Measurements from ENCODE around the gene ZBTB20. TPM values are rescaled to one million over a fixed set of nuclear protein-coding genes. Genes with fewer than 3 reads are reported as not detected.

The ZBTB20 gene
- polyA plus RNA-seq, 1 of the 3 experiments (the other 2 are of a cell fraction): 0.43 TPM

DNA sequence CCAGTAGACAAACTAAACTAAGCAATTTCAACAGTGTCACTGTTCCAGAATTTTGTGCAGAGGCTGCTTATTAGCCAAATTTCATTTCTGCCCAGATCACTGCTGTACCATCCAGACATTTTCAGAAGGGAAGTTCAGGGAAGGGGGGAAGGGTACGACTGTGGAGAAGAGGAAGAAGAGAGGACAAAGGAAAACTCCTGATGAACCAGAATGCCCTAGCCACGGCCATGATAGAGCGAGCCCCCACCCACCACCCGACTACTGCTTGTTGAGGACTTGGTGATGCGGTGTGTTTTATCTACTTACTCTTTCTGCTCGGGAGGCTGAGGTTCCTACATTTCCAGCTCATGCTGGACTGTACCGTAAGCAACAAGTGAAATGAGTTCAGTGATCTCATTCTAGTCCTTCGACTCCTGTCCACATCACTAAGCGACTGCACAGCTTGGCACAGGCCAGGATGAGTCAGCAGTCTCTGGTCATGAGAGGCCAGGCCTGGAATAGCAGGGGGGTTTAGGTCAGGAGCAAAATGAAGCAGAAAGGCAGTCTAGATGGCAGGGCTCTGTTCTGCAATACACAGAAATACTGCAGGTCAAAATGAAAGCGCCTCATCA lies 522.4 kb downstream of the ZBTB20 start (continued):
- TF ChIP-seq MEF2A (IDR thresholded peaks at IDR 0.05; ENCODE audit: borderline replicate concordance, low read depth) (no peak), RXRA (IDR thresholded peaks at IDR 0.05; ENCODE audit: borderline replicate concordance, low read depth) (peak; percentile 78; the same call in 1 of the 2 replicates), EP300 (IDR thresholded peaks at IDR 0.05; ENCODE audit: borderline replicate concordance in 1 of 2, low read depth in 1 of 2, low read length in 1 of 2) (peak in 1 of 2 experiments; percentile 63; a peak in 1 of 4 replicates)
- TF ChIP-seq, protein P1, sequence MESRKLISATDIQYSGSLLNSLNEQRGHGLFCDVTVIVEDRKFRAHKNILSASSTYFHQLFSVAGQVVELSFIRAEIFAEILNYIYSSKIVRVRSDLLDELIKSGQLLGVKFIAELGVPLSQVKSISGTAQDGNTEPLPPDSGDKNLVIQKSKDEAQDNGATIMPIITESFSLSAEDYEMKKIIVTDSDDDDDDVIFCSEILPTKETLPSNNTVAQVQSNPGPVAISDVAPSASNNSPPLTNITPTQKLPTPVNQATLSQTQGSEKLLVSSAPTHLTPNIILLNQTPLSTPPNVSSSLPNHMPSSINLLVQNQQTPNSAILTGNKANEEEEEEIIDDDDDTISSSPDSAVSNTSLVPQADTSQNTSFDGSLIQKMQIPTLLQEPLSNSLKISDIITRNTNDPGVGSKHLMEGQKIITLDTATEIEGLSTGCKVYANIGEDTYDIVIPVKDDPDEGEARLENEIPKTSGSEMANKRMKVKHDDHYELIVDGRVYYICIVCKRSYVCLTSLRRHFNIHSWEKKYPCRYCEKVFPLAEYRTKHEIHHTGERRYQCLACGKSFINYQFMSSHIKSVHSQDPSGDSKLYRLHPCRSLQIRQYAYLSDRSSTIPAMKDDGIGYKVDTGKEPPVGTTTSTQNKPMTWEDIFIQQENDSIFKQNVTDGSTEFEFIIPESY (IDR thresholded peaks at IDR 0.05; ENCODE audit: borderline replicate concordance, low read depth): 0 out of 2 replicates have a peak, but pooled peaks have one; percentile 45
- TF ChIP-seq, protein P2, sequence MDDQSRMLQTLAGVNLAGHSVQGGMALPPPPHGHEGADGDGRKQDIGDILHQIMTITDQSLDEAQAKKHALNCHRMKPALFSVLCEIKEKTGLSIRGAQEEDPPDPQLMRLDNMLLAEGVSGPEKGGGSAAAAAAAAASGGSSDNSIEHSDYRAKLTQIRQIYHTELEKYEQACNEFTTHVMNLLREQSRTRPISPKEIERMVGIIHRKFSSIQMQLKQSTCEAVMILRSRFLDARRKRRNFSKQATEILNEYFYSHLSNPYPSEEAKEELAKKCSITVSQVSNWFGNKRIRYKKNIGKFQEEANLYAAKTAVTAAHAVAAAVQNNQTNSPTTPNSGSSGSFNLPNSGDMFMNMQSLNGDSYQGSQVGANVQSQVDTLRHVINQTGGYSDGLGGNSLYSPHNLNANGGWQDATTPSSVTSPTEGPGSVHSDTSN (IDR thresholded peaks at IDR 0.05): peak; percentile 73

DNA sequence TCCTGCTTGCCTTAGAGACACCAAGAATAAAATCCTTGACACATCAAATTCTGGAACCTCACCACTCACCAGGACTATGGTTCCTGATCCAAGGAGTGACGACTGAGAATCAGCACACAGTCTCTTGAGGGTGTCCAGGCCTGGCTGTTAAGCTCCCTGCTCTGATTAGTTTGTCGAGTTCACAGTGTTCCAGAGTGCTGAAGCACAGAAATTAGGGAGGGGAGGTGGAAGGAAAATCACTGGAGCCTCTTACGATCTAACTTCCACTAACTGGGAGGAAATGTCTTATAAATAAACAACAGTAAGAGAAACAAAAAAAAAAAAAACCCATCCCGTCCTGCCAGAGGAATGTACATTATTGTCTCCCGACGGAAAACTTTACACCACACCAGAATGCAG lies 523.0 kb downstream of the ZBTB20 start:
- DNase-seq: no peak
- peaks cover 4% of the 10 kb centered on the region for H3F3A ChIP-seq (replicated peaks; ENCODE audit: insufficient read depth)
- H3K9me3 ChIP-seq: no peaks in the 10 kb centered on the region
- peak overlapping the region; percentile 24; the same call in 1 of the 2 replicates for H2AFZ ChIP-seq (ENCODE audit: low read depth)
- H3K9ac ChIP-seq: peak overlapping the region; percentile 86
- no peaks in the 10 kb centered on the region for H3K27me3 ChIP-seq (ENCODE audit: insufficient read depth)
- H4K20me1 ChIP-seq (ENCODE audit: insufficient read depth): no peaks in the 10 kb centered on the region
- H3K79me2 ChIP-seq (ENCODE audit: insufficient read depth): peaks cover 30% of the 10 kb centered on the region
- peaks cover 9 to 12% of the 10 kb centered on the region in 2 experiments; a peak in 3 of 4 replicates for H3K4me1 ChIP-seq (ENCODE audit: control insufficient read depth in 1 of 2, insufficient read depth in 2 of 2, low read depth in 1 of 2, low read length in 1 of 2)
- H3K36me3 ChIP-seq (replicated peaks in 1 of 2; ENCODE audit: control insufficient read depth in 1 of 2, insufficient read depth in 2 of 2, low read length in 1 of 2): no peaks in the 10 kb centered on the region
- POLR2A ChIA-PET: no interaction called here
- H3K9me2 ChIP-seq: no peaks in the 10 kb centered on the region
- peak overlapping the region; percentile 49 to 66; a peak in 3 of 4 replicates for H3K4me3 ChIP-seq (ENCODE audit: low read depth in 2 of 2, low read length in 1 of 2)
- CTCF ChIA-PET: no interaction called here
- H3K4me2 ChIP-seq: peak overlapping the region; percentile 79
- TF ChIP-seq RFX5 (IDR thresholded peaks at IDR 0.05; ENCODE audit: low read length) (no peak), MXI1 (IDR thresholded peaks at IDR 0.05; ENCODE audit: low read depth, low read length) (no peak), TEAD4 (IDR thresholded peaks at IDR 0.05; ENCODE audit: borderline replicate concordance, insufficient read depth) (no peak), FOXJ3 (CRISPR knock-in tag; IDR thresholded peaks at IDR 0.05) (no peak), GATA2 (CRISPR knock-in tag; IDR thresholded peaks at IDR 0.05) (no peak), RAD21 (IDR thresholded peaks at IDR 0.05; ENCODE audit: low read length) (no peak), MEF2A (IDR thresholded peaks at IDR 0.05; ENCODE audit: borderline replicate concordance, low read depth) (no peak), JUND (IDR thresholded peaks at IDR 0.05) (no peak), NFIC (IDR thresholded peaks at IDR 0.05; ENCODE audit: borderline replicate concordance) (no peak), NRF1 (IDR thresholded peaks at IDR 0.05; ENCODE audit: low read depth, low read length) (no peak), RCOR1 (IDR thresholded peaks at IDR 0.05; ENCODE audit: low read length) (no peak)
- TF ChIP-seq, protein P3, sequence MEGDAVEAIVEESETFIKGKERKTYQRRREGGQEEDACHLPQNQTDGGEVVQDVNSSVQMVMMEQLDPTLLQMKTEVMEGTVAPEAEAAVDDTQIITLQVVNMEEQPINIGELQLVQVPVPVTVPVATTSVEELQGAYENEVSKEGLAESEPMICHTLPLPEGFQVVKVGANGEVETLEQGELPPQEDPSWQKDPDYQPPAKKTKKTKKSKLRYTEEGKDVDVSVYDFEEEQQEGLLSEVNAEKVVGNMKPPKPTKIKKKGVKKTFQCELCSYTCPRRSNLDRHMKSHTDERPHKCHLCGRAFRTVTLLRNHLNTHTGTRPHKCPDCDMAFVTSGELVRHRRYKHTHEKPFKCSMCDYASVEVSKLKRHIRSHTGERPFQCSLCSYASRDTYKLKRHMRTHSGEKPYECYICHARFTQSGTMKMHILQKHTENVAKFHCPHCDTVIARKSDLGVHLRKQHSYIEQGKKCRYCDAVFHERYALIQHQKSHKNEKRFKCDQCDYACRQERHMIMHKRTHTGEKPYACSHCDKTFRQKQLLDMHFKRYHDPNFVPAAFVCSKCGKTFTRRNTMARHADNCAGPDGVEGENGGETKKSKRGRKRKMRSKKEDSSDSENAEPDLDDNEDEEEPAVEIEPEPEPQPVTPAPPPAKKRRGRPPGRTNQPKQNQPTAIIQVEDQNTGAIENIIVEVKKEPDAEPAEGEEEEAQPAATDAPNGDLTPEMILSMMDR (IDR thresholded peaks at IDR 0.05): no peak
- TF ChIP-seq, protein P1 (IDR thresholded peaks at IDR 0.05; ENCODE audit: borderline replicate concordance, low read depth): no peak
- TF ChIP-seq, protein P4, sequence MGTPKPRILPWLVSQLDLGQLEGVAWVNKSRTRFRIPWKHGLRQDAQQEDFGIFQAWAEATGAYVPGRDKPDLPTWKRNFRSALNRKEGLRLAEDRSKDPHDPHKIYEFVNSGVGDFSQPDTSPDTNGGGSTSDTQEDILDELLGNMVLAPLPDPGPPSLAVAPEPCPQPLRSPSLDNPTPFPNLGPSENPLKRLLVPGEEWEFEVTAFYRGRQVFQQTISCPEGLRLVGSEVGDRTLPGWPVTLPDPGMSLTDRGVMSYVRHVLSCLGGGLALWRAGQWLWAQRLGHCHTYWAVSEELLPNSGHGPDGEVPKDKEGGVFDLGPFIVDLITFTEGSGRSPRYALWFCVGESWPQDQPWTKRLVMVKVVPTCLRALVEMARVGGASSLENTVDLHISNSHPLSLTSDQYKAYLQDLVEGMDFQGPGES (IDR thresholded peaks at IDR 0.05; ENCODE audit: low read depth, low read length): no peak
- TF ChIP-seq, protein P5, sequence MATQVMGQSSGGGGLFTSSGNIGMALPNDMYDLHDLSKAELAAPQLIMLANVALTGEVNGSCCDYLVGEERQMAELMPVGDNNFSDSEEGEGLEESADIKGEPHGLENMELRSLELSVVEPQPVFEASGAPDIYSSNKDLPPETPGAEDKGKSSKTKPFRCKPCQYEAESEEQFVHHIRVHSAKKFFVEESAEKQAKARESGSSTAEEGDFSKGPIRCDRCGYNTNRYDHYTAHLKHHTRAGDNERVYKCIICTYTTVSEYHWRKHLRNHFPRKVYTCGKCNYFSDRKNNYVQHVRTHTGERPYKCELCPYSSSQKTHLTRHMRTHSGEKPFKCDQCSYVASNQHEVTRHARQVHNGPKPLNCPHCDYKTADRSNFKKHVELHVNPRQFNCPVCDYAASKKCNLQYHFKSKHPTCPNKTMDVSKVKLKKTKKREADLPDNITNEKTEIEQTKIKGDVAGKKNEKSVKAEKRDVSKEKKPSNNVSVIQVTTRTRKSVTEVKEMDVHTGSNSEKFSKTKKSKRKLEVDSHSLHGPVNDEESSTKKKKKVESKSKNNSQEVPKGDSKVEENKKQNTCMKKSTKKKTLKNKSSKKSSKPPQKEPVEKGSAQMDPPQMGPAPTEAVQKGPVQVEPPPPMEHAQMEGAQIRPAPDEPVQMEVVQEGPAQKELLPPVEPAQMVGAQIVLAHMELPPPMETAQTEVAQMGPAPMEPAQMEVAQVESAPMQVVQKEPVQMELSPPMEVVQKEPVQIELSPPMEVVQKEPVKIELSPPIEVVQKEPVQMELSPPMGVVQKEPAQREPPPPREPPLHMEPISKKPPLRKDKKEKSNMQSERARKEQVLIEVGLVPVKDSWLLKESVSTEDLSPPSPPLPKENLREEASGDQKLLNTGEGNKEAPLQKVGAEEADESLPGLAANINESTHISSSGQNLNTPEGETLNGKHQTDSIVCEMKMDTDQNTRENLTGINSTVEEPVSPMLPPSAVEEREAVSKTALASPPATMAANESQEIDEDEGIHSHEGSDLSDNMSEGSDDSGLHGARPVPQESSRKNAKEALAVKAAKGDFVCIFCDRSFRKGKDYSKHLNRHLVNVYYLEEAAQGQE (IDR thresholded peaks at IDR 0.05; ENCODE audit: low read depth, low read length): no peak
- H3K27ac ChIP-seq (ENCODE audit: low read depth in 2 of 2, low read length in 1 of 2): peak overlapping the region; percentile 90 to 96
- 43% methylated on average over 6 of the region's 6 CpGs for WGBS (ENCODE audit: low lambda C conversion rate)

Data from SK-N-SH (cell line).